GM19240 (cell line): ENCODE results near the gene LINGO1.
A peak's percentile ranks its signal among the peaks of the same experiment; 100 is the strongest.

Experiments
- DNase-seq: peaks from one replicate; pipeline ENCODE4 v3.0.0; 2011; ENCODE audit warnings: low spot score; ENCODE audit not compliant: insufficient read length

The LINGO1 gene

DNA sequence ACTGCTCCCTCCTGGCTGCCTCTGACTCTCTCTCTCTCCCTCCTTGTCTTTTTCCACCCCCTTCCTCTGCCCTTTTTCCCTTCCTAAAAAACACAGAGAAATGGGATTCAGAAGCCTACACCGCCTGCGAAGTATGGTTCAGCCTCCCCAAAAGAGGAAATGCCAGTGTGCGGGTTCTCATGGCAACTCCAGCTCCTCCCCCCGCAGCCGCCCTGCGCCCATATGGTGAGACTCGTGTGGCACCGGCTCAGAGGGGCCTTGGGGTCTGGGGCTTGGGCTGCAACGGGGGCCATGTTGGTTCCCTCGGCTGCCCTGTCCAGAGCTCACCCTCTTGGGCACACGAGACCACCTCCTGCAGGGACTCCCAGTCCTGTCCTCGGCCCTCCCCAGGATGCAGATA lies 23.6 kb upstream of the LINGO1 start:
- no peak for DNase-seq

- no peak for DNase-seq
These were observed 22.3 kb upstream of the LINGO1 start for GRCh38 chr15:77654975-77655374.

DNA sequence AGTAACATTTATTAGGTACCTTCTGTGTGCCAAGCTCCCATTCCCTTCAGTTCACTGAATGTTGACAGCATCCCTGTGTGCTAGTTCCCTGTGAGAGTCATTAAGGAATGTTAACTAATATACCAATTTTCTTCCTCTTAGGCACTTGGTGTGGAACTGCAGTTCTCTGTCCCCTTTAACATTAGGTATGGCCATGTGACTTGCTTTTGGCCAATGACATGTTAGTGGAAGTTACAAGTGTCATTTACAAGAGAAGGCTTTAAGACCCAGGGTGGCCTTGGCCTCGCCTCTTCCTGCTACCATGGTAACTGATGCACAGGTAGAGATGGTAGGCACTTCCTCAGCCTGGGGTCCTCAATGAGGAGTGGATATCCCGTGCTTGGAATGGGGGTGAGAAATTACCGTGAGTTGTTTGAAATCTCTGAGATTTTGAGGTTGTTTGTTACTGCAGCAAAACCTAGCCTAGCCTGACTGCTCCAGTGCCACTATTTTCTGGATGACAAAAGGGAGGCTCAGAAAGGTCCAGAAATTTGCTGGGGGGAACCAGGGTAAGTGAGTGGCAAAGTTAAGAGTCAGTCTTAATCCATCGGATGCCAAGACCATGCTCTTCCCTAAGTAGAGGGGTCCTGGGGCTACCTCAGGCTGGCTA lies 21.2 kb upstream of the LINGO1 start:
- no peak for DNase-seq

GRCh38 chr15:77650265-77650664 lies 17.6 kb upstream of the LINGO1 start:
- no peak for DNase-seq

DNA sequence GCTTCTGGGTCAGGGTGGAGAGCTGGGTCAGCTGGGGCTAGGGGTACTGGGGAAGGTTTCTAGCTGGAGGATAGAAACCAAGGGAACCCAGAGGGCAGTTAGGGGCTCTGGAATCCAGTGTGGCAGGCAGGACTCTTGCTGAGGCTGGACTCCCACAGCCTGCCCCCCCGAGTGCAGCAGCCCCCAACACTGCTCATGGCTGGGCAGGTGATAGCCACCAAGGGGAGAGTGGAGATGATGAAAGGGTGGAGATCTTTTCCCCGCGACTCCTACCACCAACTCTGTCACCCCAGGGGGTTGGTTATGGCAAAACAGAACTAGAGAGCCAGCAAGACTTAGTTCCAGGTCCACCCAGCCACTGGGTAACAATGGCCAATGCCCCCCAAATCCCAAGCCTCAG lies 16.9 kb upstream of the LINGO1 start:
- no peak for DNase-seq

GRCh38 chr15:77649017-77649416 lies 16.3 kb upstream of the LINGO1 start:
- no peak for DNase-seq

- DNase-seq = no peak
These were observed 15.2 kb upstream of the LINGO1 start for GRCh38 chr15:77647961-77648360.

GRCh38 chr15:77646104-77646694 lies 13.5 kb upstream of the LINGO1 start:
- DNase-seq = no peak

DNA sequence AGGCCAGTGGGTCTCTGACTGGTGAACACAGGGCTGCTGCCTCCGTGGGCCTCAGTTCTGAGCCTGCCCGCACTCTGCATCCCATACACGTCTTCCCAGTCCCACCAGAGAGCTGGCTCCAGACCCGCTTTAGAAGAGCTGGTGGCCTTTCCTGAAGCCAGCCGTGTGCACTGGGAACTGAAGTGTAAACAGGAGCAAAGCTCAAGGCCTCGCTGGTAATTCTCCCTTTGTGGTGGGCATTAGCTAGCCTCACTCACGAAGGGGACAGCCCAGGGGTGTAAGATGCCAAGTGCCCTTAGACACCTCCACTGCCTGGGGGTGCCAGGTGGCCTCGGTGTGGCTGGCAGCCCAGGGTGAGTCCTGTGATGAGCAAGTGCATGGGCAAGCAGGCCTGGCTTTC lies 12.9 kb upstream of the LINGO1 start:
- DNase-seq = no peak

GRCh38 chr15:77644543-77645247 lies 12.0 kb upstream of the LINGO1 start:
- DNase-seq = no peak

GRCh38 chr15:77643764-77644163 lies 11.1 kb upstream of the LINGO1 start:
- DNase-seq = no peak

DNA sequence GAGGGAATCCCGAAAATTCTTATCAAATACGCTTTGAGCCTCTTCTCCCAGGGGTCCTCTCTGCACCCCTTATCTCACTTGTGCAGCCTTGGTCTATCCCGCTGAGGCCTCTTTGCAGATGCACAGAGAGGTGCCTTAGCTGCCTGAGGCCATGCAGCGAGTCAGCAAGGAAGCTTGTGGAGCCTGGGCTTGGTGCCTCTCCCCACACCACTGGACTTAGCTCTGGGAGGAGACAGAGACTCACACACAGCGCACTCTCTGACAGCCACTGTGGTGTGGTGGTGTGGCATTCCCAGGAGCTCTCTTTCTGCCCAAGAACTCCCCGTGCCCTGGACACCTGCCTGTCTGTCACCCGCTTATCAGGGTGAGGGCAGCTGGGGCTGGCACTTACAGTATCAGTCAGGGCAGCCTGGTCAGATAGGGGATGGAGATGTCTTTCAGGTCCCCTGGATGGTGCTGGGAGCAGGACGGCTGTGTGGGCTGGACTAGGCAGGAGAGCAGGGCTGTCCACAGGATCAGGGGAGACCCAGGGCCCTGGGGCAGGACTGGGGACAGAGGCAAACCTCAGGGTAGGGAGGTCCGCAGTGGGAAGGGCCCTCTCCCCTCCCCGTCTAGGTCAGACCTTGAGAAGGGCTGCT lies 10.2 kb upstream of the LINGO1 start:
- no peak for DNase-seq

DNA sequence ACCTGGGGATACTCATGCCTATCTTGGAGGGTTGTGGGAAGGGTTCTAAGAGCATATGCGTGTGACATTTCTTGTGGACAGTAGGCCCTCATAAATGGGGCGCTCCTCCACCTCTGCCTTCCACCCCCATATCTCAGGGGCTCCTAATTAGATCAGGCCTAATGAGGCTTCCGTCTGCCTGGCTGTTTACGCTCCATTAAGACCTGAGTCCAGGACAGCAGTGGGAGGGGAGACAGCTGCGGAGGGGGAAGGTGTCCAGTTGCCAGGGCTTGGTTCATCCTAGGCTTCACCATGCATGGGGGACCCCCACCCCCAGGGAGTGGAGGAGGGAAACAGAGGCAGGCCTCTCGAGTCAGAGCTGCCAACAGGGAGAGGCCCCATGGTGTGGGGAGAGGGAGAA lies 9.3 kb upstream of the LINGO1 start:
- DNase-seq = no peak

- DNase-seq = no peak
These were observed 7.9 kb upstream of the LINGO1 start for GRCh38 chr15:77640615-77641014.

- DNase-seq = no peak
These were observed 6.7 kb upstream of the LINGO1 start for GRCh38 chr15:77639431-77639830.

GRCh38 chr15:77637851-77638692 lies 5.4 kb upstream of the LINGO1 start:
- no peak for DNase-seq

GRCh38 chr15:77636209-77636608 lies 3.5 kb upstream of the LINGO1 start:
- no peak for DNase-seq

- DNase-seq = peak; percentile 73
These were observed 1.7 kb upstream of the LINGO1 start for GRCh38 chr15:77634266-77634962.

DNA sequence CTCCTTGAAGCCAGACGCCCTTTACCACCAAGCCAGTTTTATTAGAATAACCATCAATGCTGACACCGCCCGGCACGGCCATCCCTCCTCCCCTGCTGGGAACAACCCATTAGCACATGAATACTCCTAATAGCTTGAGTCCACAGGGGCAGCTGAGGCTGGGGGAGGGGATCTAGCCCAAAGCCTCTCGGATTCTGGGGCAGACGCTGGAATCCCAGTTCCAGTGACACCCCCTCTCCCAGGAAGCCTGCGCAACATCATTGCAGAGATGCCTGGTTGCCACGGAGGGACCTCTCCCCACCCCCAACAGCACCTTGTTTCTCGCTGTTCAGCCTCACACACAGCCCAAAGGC lies 1.2 kb upstream of the LINGO1 start:
- DNase-seq = no peak

DNA sequence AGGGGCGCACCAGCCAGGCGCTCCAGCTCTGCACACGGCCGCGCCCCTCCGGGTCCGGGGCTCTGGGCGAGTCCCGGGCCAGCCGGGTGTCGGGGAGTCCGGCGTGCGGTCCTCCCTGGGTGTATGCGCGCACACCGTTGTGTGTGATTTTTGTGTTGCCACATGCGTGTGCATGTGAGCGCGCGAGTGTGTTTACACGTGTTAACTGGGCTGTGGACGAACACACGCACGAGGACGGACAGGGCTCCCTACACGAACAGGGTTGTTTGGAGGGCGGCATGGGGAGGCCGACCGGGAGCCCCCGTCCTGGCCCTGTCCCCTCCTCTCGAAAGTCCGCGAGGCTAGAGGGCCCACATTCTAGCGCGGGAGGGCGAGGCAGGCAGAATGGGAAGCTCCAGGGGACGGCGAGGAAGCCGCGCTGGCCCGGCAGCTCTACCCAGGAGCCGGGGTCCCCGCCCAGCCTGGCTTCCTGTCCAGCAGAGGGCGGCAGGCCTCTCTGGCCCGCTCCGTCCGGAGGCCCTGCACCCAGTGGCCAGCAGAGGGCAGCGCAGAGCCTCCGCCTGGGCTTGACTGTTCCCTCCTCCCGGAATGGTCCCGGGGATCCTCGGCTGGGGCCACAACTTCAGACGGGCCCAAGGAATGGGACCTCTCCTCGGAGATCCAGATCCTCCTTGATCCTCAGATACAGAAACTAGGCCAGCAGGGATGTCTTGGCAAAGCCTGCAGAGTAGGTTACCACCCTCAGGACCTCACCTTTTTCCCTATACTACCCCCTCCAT lies 611 bp upstream of the LINGO1 start:
- peak; percentile 97 for DNase-seq
